Measurements from ENCODE around the gene PTPRM.

PTPRM gene

GRCh38 chr18:8133032-8133431, 565.9 kb downstream of the PTPRM start:
- no peak for TF ChIP-seq POLR2AphosphoS5 (IDR thresholded peaks at IDR 0.05; ENCODE audit: low read depth, low read length)
- TF ChIP-seq TAF1 (IDR thresholded peaks at IDR 0.05; ENCODE audit: low read depth, low read length) = no peak
- no peak for TF ChIP-seq POU2F2 (IDR thresholded peaks at IDR 0.05; ENCODE audit: low read depth, low read length)
- TF ChIP-seq POLR2A (IDR thresholded peaks at IDR 0.05; ENCODE audit: low read depth, low read length) = no peak
- TF ChIP-seq PAX5 (IDR thresholded peaks at IDR 0.05; ENCODE audit: insufficient read depth, low read length, severe bottlenecking) = no peak
- no peak for TF ChIP-seq SPI1 (IDR thresholded peaks at IDR 0.05; ENCODE audit: low read depth, low read length)
- DNase-seq (ENCODE audit: insufficient read length, low spot score) = no peak
- no peak for FAIRE-seq

DNA sequence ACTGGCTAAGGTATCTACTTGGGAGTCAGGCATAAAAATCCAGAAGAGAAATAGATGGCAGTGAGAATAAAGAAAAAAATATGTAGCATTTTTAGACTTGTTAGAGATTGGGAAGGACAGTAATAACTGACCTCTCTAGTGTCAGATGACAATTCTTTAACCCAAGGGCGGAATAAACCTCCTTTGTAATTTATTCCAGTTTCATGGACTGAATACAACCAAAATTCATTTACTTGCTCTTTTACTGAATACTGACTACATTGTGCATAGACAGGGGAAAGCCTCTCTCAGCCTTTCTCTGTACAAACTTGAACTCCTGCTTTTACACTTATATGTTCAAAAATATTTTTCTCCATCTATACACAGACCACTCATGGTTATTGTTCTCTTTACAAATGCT, 566.8 kb downstream of the PTPRM start:
- FAIRE-seq = no peak
- DNase-seq (ENCODE audit: insufficient read length, low spot score) = no peak
- TF ChIP-seq SPI1 (IDR thresholded peaks at IDR 0.05; ENCODE audit: low read depth, low read length) (no peak), POLR2A (IDR thresholded peaks at IDR 0.05; ENCODE audit: low read depth, low read length) (no peak), TAF1 (IDR thresholded peaks at IDR 0.05; ENCODE audit: low read depth, low read length) (no peak), POU2F2 (IDR thresholded peaks at IDR 0.05; ENCODE audit: low read depth, low read length) (no peak), PAX5 (IDR thresholded peaks at IDR 0.05; ENCODE audit: insufficient read depth, low read length, severe bottlenecking) (no peak), POLR2AphosphoS5 (IDR thresholded peaks at IDR 0.05; ENCODE audit: low read depth, low read length) (no peak)

DNA sequence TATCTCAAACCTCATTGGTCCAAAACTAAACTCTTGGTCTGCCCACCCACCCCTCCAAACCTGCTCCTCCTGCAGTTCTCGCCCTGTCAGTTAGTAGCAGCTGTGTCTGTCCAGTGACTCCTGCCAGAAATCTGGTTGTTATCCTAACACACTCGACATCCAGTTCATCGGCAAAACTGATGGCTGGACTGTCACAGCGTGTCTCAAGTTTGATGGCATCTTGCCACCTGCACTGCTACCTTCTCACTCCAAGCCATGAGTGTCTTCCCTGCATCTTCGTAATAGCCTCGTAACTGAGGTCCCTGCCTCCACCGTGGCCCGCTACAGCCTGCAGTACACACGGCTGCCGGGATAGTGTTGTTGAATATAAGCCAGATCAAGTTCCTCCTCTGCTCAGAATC, 572.0 kb downstream of the PTPRM start:
- DNase-seq (ENCODE audit: insufficient read length, low spot score) (no peak), FAIRE-seq (no peak)
- TF ChIP-seq POLR2AphosphoS5 (IDR thresholded peaks at IDR 0.05; ENCODE audit: low read depth, low read length) (no peak), POLR2A (IDR thresholded peaks at IDR 0.05; ENCODE audit: low read depth, low read length) (no peak), SPI1 (IDR thresholded peaks at IDR 0.05; ENCODE audit: low read depth, low read length) (no peak), TAF1 (IDR thresholded peaks at IDR 0.05; ENCODE audit: low read depth, low read length) (no peak), PAX5 (IDR thresholded peaks at IDR 0.05; ENCODE audit: insufficient read depth, low read length, severe bottlenecking) (no peak), POU2F2 (IDR thresholded peaks at IDR 0.05; ENCODE audit: low read depth, low read length) (no peak)

DNA sequence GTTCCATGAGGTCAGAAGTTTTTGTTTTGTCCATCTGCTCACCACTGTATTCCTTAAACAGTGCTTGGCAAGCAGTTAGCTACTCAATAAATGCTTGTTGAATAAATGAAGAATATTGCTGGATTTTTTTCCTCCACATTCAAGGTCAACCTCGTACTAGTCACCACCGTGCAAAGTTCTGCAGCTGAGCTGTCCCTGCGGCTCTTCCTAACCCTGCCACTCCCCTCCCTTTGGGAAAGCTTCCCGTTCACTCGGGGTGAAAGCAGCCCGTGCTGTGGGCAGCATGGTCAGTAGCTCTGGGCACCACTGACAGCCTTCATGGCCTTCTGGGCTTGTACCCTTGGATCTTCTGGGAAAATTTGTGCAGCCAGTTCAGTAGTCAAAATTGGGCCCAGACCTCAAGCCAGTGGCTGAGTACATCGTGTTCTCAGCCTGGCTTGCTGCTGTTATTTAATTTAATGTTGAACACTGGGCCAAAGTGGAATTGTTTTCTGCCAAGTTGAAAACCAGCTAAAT, 572.8 kb downstream of the PTPRM start:
- FAIRE-seq (no peak), DNase-seq (ENCODE audit: insufficient read length, low spot score) (no peak)
- TF ChIP-seq POU2F2 (IDR thresholded peaks at IDR 0.05; ENCODE audit: low read depth, low read length) = no peak
- no peak for TF ChIP-seq TAF1 (IDR thresholded peaks at IDR 0.05; ENCODE audit: low read depth, low read length)
- TF ChIP-seq PAX5 (IDR thresholded peaks at IDR 0.05; ENCODE audit: insufficient read depth, low read length, severe bottlenecking) = no peak
- no peak for TF ChIP-seq POLR2A (IDR thresholded peaks at IDR 0.05; ENCODE audit: low read depth, low read length)
- TF ChIP-seq POLR2AphosphoS5 (IDR thresholded peaks at IDR 0.05; ENCODE audit: low read depth, low read length) = no peak
- TF ChIP-seq SPI1 (IDR thresholded peaks at IDR 0.05; ENCODE audit: low read depth, low read length) = no peak

DNA sequence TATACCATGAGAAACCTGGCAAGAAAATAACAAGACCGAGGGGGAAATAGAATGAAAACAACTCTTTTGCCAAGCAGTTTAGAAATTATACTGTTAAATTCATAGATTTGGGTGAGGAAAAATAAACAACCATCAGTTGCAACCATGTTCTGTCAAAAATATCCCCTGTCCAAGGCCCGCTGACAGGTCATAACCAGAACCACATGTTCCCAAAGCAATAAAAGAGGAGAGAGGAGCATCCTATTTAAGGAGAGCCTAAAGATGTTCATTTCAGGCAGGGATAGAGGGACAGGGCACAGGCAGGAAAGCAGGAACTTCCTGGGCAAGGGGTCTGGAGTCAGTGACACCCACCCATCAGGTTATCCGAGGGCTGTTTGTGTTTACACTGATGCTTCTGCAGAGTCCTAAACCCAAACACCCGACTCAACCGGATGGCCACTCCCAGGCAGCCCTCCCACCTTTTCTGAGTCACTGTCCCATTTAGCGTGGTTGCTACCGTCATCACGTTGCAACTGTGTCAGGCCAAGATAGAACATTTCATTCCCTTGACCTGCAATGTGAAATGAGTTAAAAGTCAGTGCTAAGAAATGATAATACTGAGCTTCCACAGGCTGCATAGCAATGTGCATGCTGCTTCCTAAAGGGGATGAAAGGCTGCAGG, 573.9 kb downstream of the PTPRM start:
- FAIRE-seq (no peak), DNase-seq (ENCODE audit: insufficient read length, low spot score) (no peak)
- TF ChIP-seq POLR2AphosphoS5 (IDR thresholded peaks at IDR 0.05; ENCODE audit: low read depth, low read length) (no peak), POU2F2 (IDR thresholded peaks at IDR 0.05; ENCODE audit: low read depth, low read length) (no peak), PAX5 (IDR thresholded peaks at IDR 0.05; ENCODE audit: insufficient read depth, low read length, severe bottlenecking) (no peak), POLR2A (IDR thresholded peaks at IDR 0.05; ENCODE audit: low read depth, low read length) (no peak), SPI1 (IDR thresholded peaks at IDR 0.05; ENCODE audit: low read depth, low read length) (no peak), TAF1 (IDR thresholded peaks at IDR 0.05; ENCODE audit: low read depth, low read length) (no peak)

DNA sequence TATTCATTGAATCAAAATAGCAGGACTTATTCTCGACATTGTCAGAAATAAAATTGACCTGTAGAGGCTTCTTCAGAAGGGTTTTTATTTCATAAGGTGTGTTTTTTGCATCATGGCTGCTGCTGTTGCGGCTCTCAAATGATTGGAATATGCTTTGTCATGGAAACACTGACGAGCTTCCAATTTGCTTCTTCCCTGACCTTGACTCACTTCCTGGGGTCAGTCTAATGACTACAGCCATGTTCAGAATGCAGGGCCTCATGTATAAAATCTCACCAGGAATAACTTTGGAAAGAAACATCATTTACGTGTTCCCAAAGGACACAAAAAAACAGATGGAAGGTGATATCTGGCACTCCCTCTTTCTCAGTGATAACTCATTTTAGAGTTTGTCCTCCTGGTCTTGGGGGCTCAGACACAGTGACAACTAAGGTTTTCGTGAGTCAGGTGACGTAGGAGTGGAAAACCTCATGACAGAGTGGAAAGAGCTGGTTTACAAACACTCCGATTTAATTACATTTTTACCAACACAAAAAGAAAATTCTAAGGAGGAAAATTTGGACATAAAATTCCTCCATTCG, 575.1 kb downstream of the PTPRM start:
- no peak for FAIRE-seq
- no peak for TF ChIP-seq POU2F2 (IDR thresholded peaks at IDR 0.05; ENCODE audit: low read depth, low read length)
- TF ChIP-seq SPI1 (IDR thresholded peaks at IDR 0.05; ENCODE audit: low read depth, low read length) = no peak
- no peak for TF ChIP-seq PAX5 (IDR thresholded peaks at IDR 0.05; ENCODE audit: insufficient read depth, low read length, severe bottlenecking)
- no peak for TF ChIP-seq TAF1 (IDR thresholded peaks at IDR 0.05; ENCODE audit: low read depth, low read length)
- TF ChIP-seq POLR2A (IDR thresholded peaks at IDR 0.05; ENCODE audit: low read depth, low read length) = no peak
- no peak for TF ChIP-seq POLR2AphosphoS5 (IDR thresholded peaks at IDR 0.05; ENCODE audit: low read depth, low read length)
- no peak for DNase-seq (ENCODE audit: insufficient read length, low spot score)

DNA sequence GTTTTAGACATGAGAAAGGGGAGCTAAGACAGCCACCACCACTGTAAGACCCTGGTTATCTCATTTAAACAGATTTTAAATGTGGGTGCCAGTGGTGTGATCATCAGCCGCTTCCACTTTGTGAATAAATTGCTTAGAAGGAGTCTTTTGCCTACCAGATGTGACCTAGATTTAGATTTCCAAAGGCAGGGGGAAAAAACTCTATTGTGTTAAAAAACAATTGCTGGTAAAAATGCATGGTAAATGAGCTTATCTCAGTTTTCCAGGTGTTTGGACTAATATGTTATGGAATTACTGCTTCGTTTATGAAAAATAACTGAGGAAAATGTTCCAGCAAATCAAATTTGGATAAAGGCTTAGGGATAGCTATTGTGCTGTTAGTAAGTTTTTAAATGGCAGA, 575.8 kb downstream of the PTPRM start:
- FAIRE-seq = no peak
- TF ChIP-seq SPI1 (IDR thresholded peaks at IDR 0.05; ENCODE audit: low read depth, low read length) (no peak), POLR2AphosphoS5 (IDR thresholded peaks at IDR 0.05; ENCODE audit: low read depth, low read length) (no peak), TAF1 (IDR thresholded peaks at IDR 0.05; ENCODE audit: low read depth, low read length) (no peak), POU2F2 (IDR thresholded peaks at IDR 0.05; ENCODE audit: low read depth, low read length) (no peak), POLR2A (IDR thresholded peaks at IDR 0.05; ENCODE audit: low read depth, low read length) (no peak), PAX5 (IDR thresholded peaks at IDR 0.05; ENCODE audit: insufficient read depth, low read length, severe bottlenecking) (no peak)
- no peak for DNase-seq (ENCODE audit: insufficient read length, low spot score)

- DNase-seq (ENCODE audit: insufficient read length, low spot score) (no peak), FAIRE-seq (no peak)
- no peak for TF ChIP-seq SPI1 (IDR thresholded peaks at IDR 0.05; ENCODE audit: low read depth, low read length)
- no peak for TF ChIP-seq POLR2AphosphoS5 (IDR thresholded peaks at IDR 0.05; ENCODE audit: low read depth, low read length)
- no peak for TF ChIP-seq TAF1 (IDR thresholded peaks at IDR 0.05; ENCODE audit: low read depth, low read length)
- no peak for TF ChIP-seq PAX5 (IDR thresholded peaks at IDR 0.05; ENCODE audit: insufficient read depth, low read length, severe bottlenecking)
- no peak for TF ChIP-seq POLR2A (IDR thresholded peaks at IDR 0.05; ENCODE audit: low read depth, low read length)
- TF ChIP-seq POU2F2 (IDR thresholded peaks at IDR 0.05; ENCODE audit: low read depth, low read length) = no peak
Measured at GRCh38 chr18:8151181-8151580, 584.1 kb downstream of the PTPRM start.

DNA sequence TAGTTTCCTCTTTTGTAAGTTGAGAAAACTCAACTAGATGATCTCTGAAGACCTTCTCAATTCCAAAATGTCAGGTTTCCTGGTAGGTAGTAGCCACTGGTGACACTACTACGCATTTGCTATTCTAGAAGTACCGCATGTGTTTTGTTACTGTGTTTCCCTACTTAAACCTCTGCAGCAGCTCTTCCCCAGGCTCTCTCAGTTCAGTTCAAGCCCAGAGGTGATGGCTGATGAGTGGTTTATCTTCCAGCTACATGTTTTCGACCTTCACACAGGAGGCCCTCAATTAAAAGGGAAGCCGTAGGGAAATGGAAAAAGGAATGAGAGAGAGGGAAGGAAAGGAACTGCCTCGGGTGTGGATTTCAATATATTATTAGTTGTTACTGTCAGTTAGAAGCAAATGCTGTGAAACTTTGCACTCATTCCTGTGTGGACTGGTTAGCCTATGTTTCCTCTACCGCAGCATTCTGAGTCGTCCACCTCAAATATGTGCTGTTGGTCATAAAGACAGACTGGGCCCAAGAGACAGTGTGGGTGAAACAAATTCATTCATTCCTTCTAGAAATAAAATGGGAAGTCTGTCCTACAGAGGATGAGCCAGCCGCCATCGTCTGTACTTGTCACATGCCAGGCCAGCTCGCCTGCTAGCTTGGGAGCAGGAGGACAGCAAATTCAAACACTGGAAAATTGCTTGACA, 586.9 kb downstream of the PTPRM start:
- no peak for TF ChIP-seq POLR2A (IDR thresholded peaks at IDR 0.05; ENCODE audit: low read depth, low read length)
- TF ChIP-seq TAF1 (IDR thresholded peaks at IDR 0.05; ENCODE audit: low read depth, low read length) = no peak
- no peak for TF ChIP-seq PAX5 (IDR thresholded peaks at IDR 0.05; ENCODE audit: insufficient read depth, low read length, severe bottlenecking)
- TF ChIP-seq POLR2AphosphoS5 (IDR thresholded peaks at IDR 0.05; ENCODE audit: low read depth, low read length) = no peak
- no peak for TF ChIP-seq POU2F2 (IDR thresholded peaks at IDR 0.05; ENCODE audit: low read depth, low read length)
- no peak for TF ChIP-seq SPI1 (IDR thresholded peaks at IDR 0.05; ENCODE audit: low read depth, low read length)
- DNase-seq (ENCODE audit: insufficient read length, low spot score) = no peak
- no peak for FAIRE-seq

Measured in GM12891 (cell line).